H1 (cell line): ENCODE data around the gene KRT7. TPM values are rescaled to one million over a fixed set of nuclear protein-coding genes. Genes with fewer than 3 reads are reported as not detected.

ENCODE experiments used
- ASH2L ChIP-seq: fragments of 200-600, 300-600 bp; sonication (generic); IDR thresholded peaks from one replicate; pipeline ENCODE4 v1.7.1; 2017; ENCODE audit warnings: low read length
- ATF2 ChIP-seq: IDR thresholded peaks from 2 replicates; pipeline ENCODE4 v1.6.1; 2012; ENCODE audit warnings: low read length, inconsistent platforms
- CHD7 ChIP-seq: fragments of 300-600 bp; sonication (generic); IDR thresholded peaks from 2 replicates; pipeline ENCODE4 v1.7.1; 2012; ENCODE audit warnings: low read length, moderate library complexity, mild to moderate bottlenecking, inconsistent platforms; ENCODE audit not compliant: insufficient replicate concordance
- NANOG ChIP-seq: IDR thresholded peaks from 2 replicates; pipeline ENCODE4 v1.6.1; 2011; ENCODE audit warnings: low read length, low read depth, mild to moderate bottlenecking, inconsistent platforms; ENCODE audit not compliant: insufficient read depth, poor library complexity, severe bottlenecking
- POLR2A ChIP-seq, 2 experiments: IDR thresholded peaks; 1 replicate in 1 of 2; 2 replicates in 1 of 2; pipeline ENCODE4 v1.6.1; 2011; ENCODE audit warnings: low read depth in 2 of 2, low read length in 2 of 2, mild to moderate bottlenecking in 2 of 2; ENCODE audit errors: control extremely low read depth in 1 of 2
- POLR2AphosphoS5 ChIP-seq: IDR thresholded peaks from 2 replicates; pipeline ENCODE4 v1.6.1; 2011; ENCODE audit warnings: low read depth, low read length
- SIRT6 ChIP-seq: IDR thresholded peaks from one replicate; pipeline ENCODE4 v1.7.1; 2012; ENCODE audit warnings: low read length, inconsistent platforms
- SIX5 ChIP-seq: IDR thresholded peaks from 2 replicates; pipeline ENCODE4 v1.6.1; 2011; ENCODE audit warnings: mild to moderate bottlenecking, low read depth, low read length
- polyA plus RNA-seq, 7 experiments: library from polyadenylated mRNA; depleted of rRNA in 3 of 7; stranded (reverse) in 5 of 7; unstranded in 2 of 7; fragments of >200 nt in 5 of 7; fragments of 200-250 nt in 2 of 7; gene quantifications; 1 replicate in 5 of 7; 2 replicates in 1 of 7; 4 replicates in 1 of 7; pipeline versions ENCODE4 v1.2.1 to v1.2.3, GENCODE V29; 2011 to 2013; ENCODE audit warnings: missing spikeins in 2 of 7, mixed read lengths in 2 of 7
- total RNA-seq: library from RNA; stranded (reverse); fragmentation: NEBNext Ultra II Directional; extraction: Animal tissue kit (Norgen Biotek cat#: 25700); gene quantifications from 2 replicates; pipeline ENCODE4 v1.2.1, GENCODE V29; 2021

KRT7 gene
- total and polyA plus RNA-seq, 2 of the 8 experiments (the other 6 are each of a cell fraction or from before 2014, with no cell fraction given) = 13.2 to 19.0 TPM

- TF ChIP-seq CHD7 = no peak
- no peak for TF ChIP-seq ATF2
- TF ChIP-seq SIX5 = no peak
- TF ChIP-seq NANOG = no peak
- TF ChIP-seq SIRT6 = no peak
- TF ChIP-seq POLR2AphosphoS5 = no peak
- TF ChIP-seq POLR2A (IDR thresholded peaks at IDR 0.05; ENCODE audit: control extremely low read depth in 1 of 2, low read depth in 2 of 2, low read length in 2 of 2) = no peak
- no peak for TF ChIP-seq ASH2L
Observed at GRCh38 chr12:52193991-52194390, 39.1 kb upstream of the KRT7 start (continued).
